Transverse colon (tissue), 4 donors: ENCODE measurements around the gene PAX5. TPM values are rescaled to one million over a fixed set of nuclear protein-coding genes. Genes with fewer than 3 reads are reported as not detected.
A peak's percentile ranks its signal among the peaks of the same experiment; 100 is the strongest.

Experiments used
- DNase-seq: peaks from one replicate; pipeline ENCODE4 v3.0.0-alpha.2; 2019
- H3K27ac ChIP-seq, 4 donors: fragments of 200-600 bp; sonication (generic); 2 replicates each; pipeline ENCODE4 v1.5.1; 2016 to 2018; ENCODE audit warnings: inconsistent platforms in 4 of 4
- H3K27me3 ChIP-seq: fragments of 200-600 bp; sonication (generic); 2 replicates; pipeline ENCODE4 v1.5.1; 2017; ENCODE audit warnings: inconsistent platforms
- H3K36me3 ChIP-seq, 4 donors: fragments of 200-600 bp; sonication (generic); 2 replicates each; pipeline ENCODE4 v1.5.1; 2017 to 2019; ENCODE audit warnings: inconsistent platforms in 4 of 4
- H3K4me1 ChIP-seq, 4 donors: fragments of 200-600 bp; sonication (generic); 2 replicates each; pipeline ENCODE4 v1.5.1; 2017 to 2020; ENCODE audit warnings: inconsistent platforms in 4 of 4
- H3K4me3 ChIP-seq, 4 donors: fragments of 200-600 bp; sonication (generic); 1 replicate in 1 of 4; 2 replicates in 3 of 4; pipeline versions ENCODE4 v1.5.1 to v1.6.1; 2017 to 2019; ENCODE audit warnings: inconsistent platforms in 4 of 4
- H3K9me3 ChIP-seq, 2 donors: fragments of 200-600 bp; sonication (generic); 2 replicates each; pipeline ENCODE4 v1.5.1; 2017 to 2019; ENCODE audit warnings: inconsistent platforms in 2 of 2
- EP300 ChIP-seq: sonication (generic); formaldehyde crosslinking; IDR thresholded peaks from one replicate; pipeline ENCODE4 v1.6.1; 2017; ENCODE audit warnings: antibody characterized with exemption, low read depth
- POLR2A ChIP-seq: fragments of 450-650 bp; IDR thresholded peaks from one replicate; pipeline ENCODE4 v1.6.1; 2016; ENCODE audit warnings: antibody characterized with exemption, mild to moderate bottlenecking, moderate library complexity
- POLR2AphosphoS5 ChIP-seq, 3 donors: sonication (generic); formaldehyde crosslinking; IDR thresholded peaks; one replicate each; pipeline ENCODE4 v1.6.1; 2016; ENCODE audit warnings: antibody characterized with exemption in 3 of 3
- WGBS, 2 donors: methylation state at CpG; one replicate each; pipeline ENCODE4 v1.1.5; 2018; ENCODE audit warnings: low coverage in 1 of 2; 5-methylcytosine and 5-hydroxymethylcytosine counted together
- in situ Hi-C, 4 donors: fragments of 200-750 bp; cut with MboI; loops; one replicate each; pipeline versions ENCODE4 v1.15.0 to v1.15.1; 2017; ENCODE audit warnings: low sequenced_read_pairs in 3 of 4, low pct_ligation_motif_present in 1 of 4, low pct_unique_long_range_greater_than_20kb in 1 of 4
- intact Hi-C: fragments of 100-400 bp; cut with DNase I; formaldehyde crosslinking; loops from one replicate; pipeline ENCODE4 v1.15.1; 2023; ENCODE audit warnings: low total_unique reads
- total RNA-seq, 4 donors: library from RNA; depleted of rRNA; stranded (reverse); fragments of >200 nt; gene quantifications; one replicate each; pipeline ENCODE4 v1.1.0, GENCODE V29; 2016
- TF ChIP-seq, protein P1 (sequence below), 5 experiments: fragments of 200-600 bp in 3 of 5; fragments of 450-650 bp in 2 of 5; sonication (generic) in 3 of 5; IDR thresholded peaks; 1 replicate in 2 of 5; 2 replicates in 3 of 5; pipeline ENCODE4 v1.5.1; 2016 to 2017; ENCODE audit warnings: antibody characterized with exemption in 5 of 5, inconsistent platforms in 3 of 5, mild to moderate bottlenecking in 2 of 5, moderate library complexity in 1 of 5

The PAX5 gene
- total RNA-seq, 4 donors from 2014 or later, result 2.4 to 3.7 TPM; not detected in 2

DNA sequence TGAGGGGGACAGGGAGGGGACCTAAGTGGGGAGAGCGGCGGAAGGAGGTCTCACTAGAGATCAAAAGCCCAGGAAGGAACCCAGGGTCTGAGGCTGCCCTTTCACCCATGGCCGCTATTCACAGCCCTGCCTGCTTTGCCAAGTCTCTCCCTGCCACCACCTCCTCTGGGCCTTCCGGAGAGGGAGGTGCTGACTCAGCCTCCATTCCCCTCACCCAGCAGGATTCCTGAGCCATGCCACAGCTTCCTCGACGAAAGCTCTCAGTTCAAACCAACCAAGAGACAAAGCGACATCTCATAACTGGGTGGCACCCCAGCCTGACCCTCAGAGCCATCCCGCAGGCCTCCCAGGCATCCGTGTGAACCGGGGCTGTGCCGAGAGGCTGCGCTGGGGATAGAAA, 36.7 kb downstream of the PAX5 start:
- DNase-seq, result no peak
- no peaks in the 10 kb centered on the region for H3K9me3 ChIP-seq
- H3K27ac ChIP-seq, result no peak overlapping the region
- H3K4me1 ChIP-seq, result peaks cover 0 to 10% (median 0%) of the 10 kb centered on the region in 4 donors
- H3K27me3 ChIP-seq, result peaks cover 58% of the 10 kb centered on the region
- TF ChIP-seq, protein P1, sequence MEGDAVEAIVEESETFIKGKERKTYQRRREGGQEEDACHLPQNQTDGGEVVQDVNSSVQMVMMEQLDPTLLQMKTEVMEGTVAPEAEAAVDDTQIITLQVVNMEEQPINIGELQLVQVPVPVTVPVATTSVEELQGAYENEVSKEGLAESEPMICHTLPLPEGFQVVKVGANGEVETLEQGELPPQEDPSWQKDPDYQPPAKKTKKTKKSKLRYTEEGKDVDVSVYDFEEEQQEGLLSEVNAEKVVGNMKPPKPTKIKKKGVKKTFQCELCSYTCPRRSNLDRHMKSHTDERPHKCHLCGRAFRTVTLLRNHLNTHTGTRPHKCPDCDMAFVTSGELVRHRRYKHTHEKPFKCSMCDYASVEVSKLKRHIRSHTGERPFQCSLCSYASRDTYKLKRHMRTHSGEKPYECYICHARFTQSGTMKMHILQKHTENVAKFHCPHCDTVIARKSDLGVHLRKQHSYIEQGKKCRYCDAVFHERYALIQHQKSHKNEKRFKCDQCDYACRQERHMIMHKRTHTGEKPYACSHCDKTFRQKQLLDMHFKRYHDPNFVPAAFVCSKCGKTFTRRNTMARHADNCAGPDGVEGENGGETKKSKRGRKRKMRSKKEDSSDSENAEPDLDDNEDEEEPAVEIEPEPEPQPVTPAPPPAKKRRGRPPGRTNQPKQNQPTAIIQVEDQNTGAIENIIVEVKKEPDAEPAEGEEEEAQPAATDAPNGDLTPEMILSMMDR (IDR thresholded peaks at IDR 0.05), result no peak
- TF ChIP-seq POLR2AphosphoS5 (IDR thresholded peaks at IDR 0.05), result no peak
- no peak for TF ChIP-seq POLR2A
- no peak for TF ChIP-seq EP300
- no peak overlapping the region for H3K4me3 ChIP-seq
- intact Hi-C loops (no loop called here), in situ Hi-C loops (no loop called here)
- H3K36me3 ChIP-seq, result no peaks in the 10 kb centered on the region
- WGBS, 2 donors, result 79 to 91% methylated on average over 4 to 9 of the region's 12 CpGs

DNA sequence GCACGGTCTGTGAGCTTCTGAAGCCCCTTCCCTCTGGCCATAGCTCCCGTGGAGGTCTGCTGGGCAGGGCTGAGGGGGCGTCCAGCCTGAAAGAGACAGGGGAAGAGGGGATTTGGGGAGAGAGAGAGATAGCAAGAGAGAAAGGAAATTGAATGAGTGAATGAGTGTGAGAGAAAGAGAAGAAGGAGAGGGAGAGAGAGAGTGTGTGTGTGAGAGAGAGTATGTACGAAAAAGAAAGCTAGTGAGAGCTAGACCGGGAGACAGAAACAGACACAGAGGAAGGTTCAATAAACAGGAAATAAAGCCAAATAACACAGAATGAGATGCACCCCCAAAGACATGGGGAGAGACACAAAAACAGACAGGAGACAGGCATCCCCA, 37.4 kb downstream of the PAX5 start:
- in situ Hi-C loops, result no loop called here
- H3K27ac ChIP-seq, result no peak overlapping the region

DNA sequence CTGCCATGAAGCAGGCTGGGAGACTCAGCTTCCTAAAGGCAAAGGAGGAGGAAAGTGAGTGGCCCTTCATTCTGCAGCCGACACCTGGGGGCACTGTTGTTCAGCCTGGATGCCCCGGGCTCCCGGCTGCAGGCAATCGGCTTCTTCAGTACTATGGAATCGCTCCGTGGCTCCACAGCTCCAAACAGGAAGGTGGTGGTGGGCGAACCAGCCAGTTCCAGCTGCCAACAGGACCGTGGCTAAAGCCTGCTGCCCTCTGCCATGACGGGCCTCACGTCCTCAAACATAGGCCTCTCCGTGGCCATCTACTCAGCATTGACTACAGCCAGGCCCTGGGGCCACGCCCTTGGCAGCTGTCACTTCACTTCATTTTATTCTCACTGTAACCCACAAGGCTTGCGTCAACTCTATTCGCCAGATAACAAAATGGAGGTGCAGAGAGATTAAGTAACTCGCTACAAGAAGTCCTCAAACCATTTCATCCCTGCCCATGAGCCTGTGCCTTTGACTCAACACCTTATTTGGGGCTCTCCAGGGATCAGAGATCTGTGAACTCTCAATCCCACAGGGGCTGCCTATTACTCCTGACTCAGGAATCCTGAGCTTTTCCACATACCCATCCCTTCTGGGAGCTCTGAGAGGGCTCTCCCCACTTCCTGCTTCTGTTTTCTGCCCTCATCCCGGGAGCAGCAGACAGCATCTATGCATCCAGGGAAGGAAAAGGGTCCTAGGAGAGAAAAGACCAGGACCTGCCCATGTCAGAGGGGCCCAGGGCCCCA, 38.0 kb downstream of the PAX5 start:
- H3K36me3 ChIP-seq, result no peaks in the 10 kb centered on the region
- H3K4me1 ChIP-seq, result peaks cover 0 to 10% (median 0%) of the 10 kb centered on the region in 4 donors
- DNase-seq, result peak; percentile 66
- TF ChIP-seq POLR2AphosphoS5 (IDR thresholded peaks at IDR 0.05), result no peak
- TF ChIP-seq, protein P1 (IDR thresholded peaks at IDR 0.05), result peak in 4 of 5 experiments; percentile 46 to 62 (median 51)
- intact Hi-C loops, result no loop called here
- 18% methylated on average over 16 of the region's 16 CpGs; no CpG with 5 or more reads in 1 of the 2 donors for WGBS, 2 donors
- peak overlapping the region in 2 of 4 donors; percentile 15 to 37 for H3K4me3 ChIP-seq
- peaks cover 46% of the 10 kb centered on the region for H3K27me3 ChIP-seq
- in situ Hi-C loops, result no loop called here
- peaks cover 0 to 7% of the 10 kb centered on the region in 2 donors for H3K9me3 ChIP-seq
- no peak overlapping the region for H3K27ac ChIP-seq

More for the DNA sequence above, 37.4 kb downstream of the PAX5 start:
- TF ChIP-seq POLR2AphosphoS5 (IDR thresholded peaks at IDR 0.05), result no peak
- TF ChIP-seq POLR2A, result no peak
- TF ChIP-seq, protein P1 (IDR thresholded peaks at IDR 0.05), result no peak
- TF ChIP-seq EP300, result no peak
- Histone ChIP-seq H3K4me1 (peaks cover 0 to 10% (median 0%) of the 10 kb centered on the region in 4 donors), H3K9me3 (peaks cover 0 to 1% of the 10 kb centered on the region in 2 donors), H3K4me3 (no peak overlapping the region), H3K36me3 (no peaks in the 10 kb centered on the region), H3K27me3 (peaks cover 51% of the 10 kb centered on the region)
- no peak for DNase-seq
- WGBS, 2 donors, result 70 to 86% methylated on average over 4 to 5 of the region's 5 CpGs
- intact Hi-C loops, result no loop called here

DNA sequence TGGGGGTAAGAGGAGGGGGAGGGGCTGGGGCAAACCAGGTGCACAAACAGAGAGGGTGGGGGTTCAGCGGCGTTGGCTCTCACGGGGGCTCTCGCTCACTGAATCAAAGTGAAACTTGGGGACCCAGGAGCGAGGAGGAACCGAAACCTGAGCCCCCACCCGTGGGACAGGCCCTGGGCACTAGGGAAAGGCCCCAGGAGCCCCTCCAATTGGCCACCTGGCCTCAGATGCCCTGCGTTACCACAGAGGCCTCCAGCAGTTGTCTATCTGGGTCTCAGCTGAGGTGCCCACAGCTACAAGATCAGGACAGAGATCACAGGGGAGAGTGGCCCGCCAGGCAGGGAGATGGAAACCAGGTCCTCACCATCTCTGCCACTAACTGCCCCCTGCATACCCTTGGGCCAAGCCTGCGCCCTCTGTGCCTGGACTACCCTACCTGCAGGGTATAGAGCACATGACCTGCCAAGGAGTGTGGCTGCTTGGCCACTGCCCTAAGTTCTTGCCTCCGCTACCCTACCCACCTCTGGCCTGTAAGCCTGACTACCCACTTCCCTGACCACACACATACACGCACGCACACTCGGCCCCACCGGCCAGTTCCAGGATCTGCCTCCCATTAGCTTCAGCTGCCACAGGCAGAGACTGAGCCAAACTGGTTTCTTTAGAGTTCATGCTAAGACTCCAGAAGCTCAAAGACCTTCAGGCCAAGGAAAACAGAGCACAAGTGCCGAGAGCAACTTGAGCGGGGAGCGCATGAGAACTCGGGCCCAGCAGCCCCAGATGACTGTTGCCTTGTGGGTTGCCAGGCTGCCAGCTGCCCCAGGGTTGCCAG, 39.9 kb downstream of the PAX5 start:
- intact Hi-C loops (no loop called here), in situ Hi-C loops (no loop called here)
- H3K36me3 ChIP-seq, result no peaks in the 10 kb centered on the region
- no peak overlapping the region for H3K27ac ChIP-seq
- H3K27me3 ChIP-seq, result peaks cover 44% of the 10 kb centered on the region
- WGBS, 2 donors, result 77% methylated on average over 19 of the region's 19 CpGs; no CpG with 5 or more reads in 1 of the 2 donors
- H3K4me3 ChIP-seq, result no peak overlapping the region
- TF ChIP-seq EP300, result no peak
- peak; percentile 64 for DNase-seq
- H3K4me1 ChIP-seq, result peaks cover 0 to 10% (median 0%) of the 10 kb centered on the region in 4 donors
- peaks cover 0 to 10% of the 10 kb centered on the region in 2 donors for H3K9me3 ChIP-seq
